DND-41 (cell line): ENCODE data around the gene TCF21.

ENCODE experiments used
- ATAC-seq: fragments of 200-7000 bp; cut with Tn5 transposase; 3 replicates; pipeline ENCODE4 v1.9.1; 2021; ENCODE audit warnings: low read depth; ENCODE audit not compliant: insufficient read depth
- DNase-seq: peaks from one replicate; pipeline ENCODE4 v3.0.0-alpha.2; 2020
- H2AFZ ChIP-seq: 2 replicates; pipeline ENCODE4 v1.6.0; 2012; ENCODE audit warnings: low read depth, low read length
- H3K27ac ChIP-seq: 2 replicates; pipeline ENCODE4 v1.5.1; 2012; ENCODE audit warnings: low read length, inconsistent platforms
- H3K27me3 ChIP-seq: fragments of 200-600 bp; sonication (generic); 2 replicates; pipeline ENCODE4 v1.6.0; 2012; ENCODE audit warnings: low read length, mild to moderate bottlenecking, inconsistent platforms; ENCODE audit not compliant: insufficient read depth, poor library complexity
- H3K36me3 ChIP-seq: 2 replicates; pipeline ENCODE4 v1.5.1; 2012; ENCODE audit warnings: low read length, inconsistent platforms; ENCODE audit not compliant: insufficient read depth
- H3K4me1 ChIP-seq: 2 replicates; pipeline ENCODE4 v1.5.1; 2012; ENCODE audit warnings: mild to moderate bottlenecking, low read length; ENCODE audit not compliant: insufficient read depth
- H3K4me2 ChIP-seq: 2 replicates; pipeline ENCODE4 v1.6.0; 2012; ENCODE audit warnings: mild to moderate bottlenecking, moderate library complexity, low read length, inconsistent platforms; ENCODE audit not compliant: insufficient read depth
- H3K4me3 ChIP-seq, 2 experiments: fragments of 200-600 bp in 1 of 2; shearing (Covaris generic) in 1 of 2; 2 replicates each; pipeline ENCODE4 v1.5.1; 2012 to 2016; ENCODE audit warnings: inconsistent platforms in 2 of 2, low read length in 2 of 2, mild to moderate bottlenecking in 2 of 2, low read depth in 1 of 2, moderate library complexity in 1 of 2
- H3K79me2 ChIP-seq: 2 replicates; pipeline ENCODE4 v1.6.0; 2012; ENCODE audit warnings: low read length, inconsistent platforms; ENCODE audit not compliant: insufficient read depth
- H3K9ac ChIP-seq: 2 replicates; pipeline ENCODE4 v1.6.0; 2012; ENCODE audit warnings: low read depth, mild to moderate bottlenecking, inconsistent platforms, low read length, moderate library complexity
- H3K9me3 ChIP-seq: 2 replicates; pipeline ENCODE4 v1.5.1; 2012; ENCODE audit warnings: low read length, moderate library complexity, mild to moderate bottlenecking, inconsistent platforms; ENCODE audit not compliant: insufficient read depth, severe bottlenecking
- H4K20me1 ChIP-seq: 2 replicates; pipeline ENCODE4 v1.6.0; 2012; ENCODE audit warnings: low read length; ENCODE audit not compliant: insufficient read depth
- EZH2 ChIP-seq: IDR thresholded peaks from 3 replicates; pipeline ENCODE4 v1.6.1; 2012; ENCODE audit warnings: borderline replicate concordance, low read depth, mild to moderate bottlenecking, moderate library complexity, low read length, inconsistent platforms; ENCODE audit not compliant: severe bottlenecking
- TF ChIP-seq, protein P1 (sequence below): IDR thresholded peaks from 2 replicates; pipeline ENCODE4 v1.5.1; 2012; ENCODE audit warnings: borderline replicate concordance, low read length, moderate library complexity, mild to moderate bottlenecking; ENCODE audit not compliant: poor library complexity, severe bottlenecking; ENCODE audit errors: extremely low read depth

The TCF21 gene

DNA sequence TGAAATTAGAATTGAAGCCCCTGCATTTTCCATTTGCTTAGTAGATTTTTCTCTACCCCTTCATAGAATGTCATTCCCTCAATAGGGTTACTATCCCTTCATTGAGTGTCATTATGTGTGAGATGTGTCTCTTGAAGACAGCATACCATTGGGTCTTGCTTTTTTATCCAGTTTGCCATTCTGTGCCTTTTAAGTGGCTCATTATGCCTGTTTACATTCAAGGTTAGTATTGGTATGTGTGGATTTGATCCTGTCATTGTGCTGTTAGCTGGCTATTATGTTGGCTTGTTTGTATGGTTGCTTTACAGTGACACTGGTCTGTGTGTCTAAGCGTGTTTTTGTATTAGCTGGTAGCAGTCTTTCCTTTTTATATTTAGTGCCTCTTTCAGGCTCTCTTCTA is 25.7 kb upstream of the TCF21 start:
- no peak for ATAC-seq
- DNase-seq = no peak

DNA sequence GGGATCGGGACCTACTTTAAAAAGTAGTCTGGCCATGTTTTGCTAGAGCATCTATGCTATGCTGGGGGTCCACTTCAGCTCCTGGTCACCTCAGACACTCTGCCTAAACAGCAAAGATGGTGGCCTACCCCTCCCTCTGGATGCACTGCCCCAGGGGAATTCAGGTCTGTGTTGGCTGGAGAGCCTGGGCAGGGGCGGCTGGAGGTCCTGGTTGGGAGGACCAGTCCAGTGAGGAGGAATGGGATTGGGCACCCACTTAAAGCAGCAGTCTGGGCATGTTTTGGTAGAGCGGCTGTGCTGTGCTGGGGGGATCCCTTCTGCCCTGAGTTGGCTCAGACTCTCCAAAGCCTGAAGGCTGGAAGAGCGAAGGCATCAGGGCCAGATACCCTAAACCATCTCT is 23.2 kb upstream of the TCF21 start:
- TF ChIP-seq, protein P1, sequence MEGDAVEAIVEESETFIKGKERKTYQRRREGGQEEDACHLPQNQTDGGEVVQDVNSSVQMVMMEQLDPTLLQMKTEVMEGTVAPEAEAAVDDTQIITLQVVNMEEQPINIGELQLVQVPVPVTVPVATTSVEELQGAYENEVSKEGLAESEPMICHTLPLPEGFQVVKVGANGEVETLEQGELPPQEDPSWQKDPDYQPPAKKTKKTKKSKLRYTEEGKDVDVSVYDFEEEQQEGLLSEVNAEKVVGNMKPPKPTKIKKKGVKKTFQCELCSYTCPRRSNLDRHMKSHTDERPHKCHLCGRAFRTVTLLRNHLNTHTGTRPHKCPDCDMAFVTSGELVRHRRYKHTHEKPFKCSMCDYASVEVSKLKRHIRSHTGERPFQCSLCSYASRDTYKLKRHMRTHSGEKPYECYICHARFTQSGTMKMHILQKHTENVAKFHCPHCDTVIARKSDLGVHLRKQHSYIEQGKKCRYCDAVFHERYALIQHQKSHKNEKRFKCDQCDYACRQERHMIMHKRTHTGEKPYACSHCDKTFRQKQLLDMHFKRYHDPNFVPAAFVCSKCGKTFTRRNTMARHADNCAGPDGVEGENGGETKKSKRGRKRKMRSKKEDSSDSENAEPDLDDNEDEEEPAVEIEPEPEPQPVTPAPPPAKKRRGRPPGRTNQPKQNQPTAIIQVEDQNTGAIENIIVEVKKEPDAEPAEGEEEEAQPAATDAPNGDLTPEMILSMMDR = no peak
- no peak for TF ChIP-seq EZH2
- Histone ChIP-seq H3K4me1 (no peaks in the 10 kb centered on the region), H3K4me2 (no peak overlapping the region), H3K27me3 (no peaks in the 10 kb centered on the region), H3K4me3 (no peak overlapping the region), H3K27ac (no peak overlapping the region), H2AFZ (no peak overlapping the region), H3K9ac (no peak overlapping the region), H3K79me2 (no peaks in the 10 kb centered on the region), H3K36me3 (no peaks in the 10 kb centered on the region), H4K20me1 (no peaks in the 10 kb centered on the region), H3K9me3 (no peaks in the 10 kb centered on the region)
- DNase-seq (no peak), ATAC-seq (no peak)

More for the DNA sequence above, 25.7 kb upstream of the TCF21 start:
- Histone ChIP-seq H3K4me2 (no peak overlapping the region), H3K36me3 (no peaks in the 10 kb centered on the region), H2AFZ (no peak overlapping the region), H3K4me1 (no peaks in the 10 kb centered on the region), H3K79me2 (no peaks in the 10 kb centered on the region), H4K20me1 (no peaks in the 10 kb centered on the region), H3K4me3 (no peak overlapping the region), H3K27ac (no peak overlapping the region), H3K9me3 (no peaks in the 10 kb centered on the region), H3K9ac (no peak overlapping the region), H3K27me3 (no peaks in the 10 kb centered on the region)
- TF ChIP-seq, protein P1 = no peak
- TF ChIP-seq EZH2 = no peak

DNA sequence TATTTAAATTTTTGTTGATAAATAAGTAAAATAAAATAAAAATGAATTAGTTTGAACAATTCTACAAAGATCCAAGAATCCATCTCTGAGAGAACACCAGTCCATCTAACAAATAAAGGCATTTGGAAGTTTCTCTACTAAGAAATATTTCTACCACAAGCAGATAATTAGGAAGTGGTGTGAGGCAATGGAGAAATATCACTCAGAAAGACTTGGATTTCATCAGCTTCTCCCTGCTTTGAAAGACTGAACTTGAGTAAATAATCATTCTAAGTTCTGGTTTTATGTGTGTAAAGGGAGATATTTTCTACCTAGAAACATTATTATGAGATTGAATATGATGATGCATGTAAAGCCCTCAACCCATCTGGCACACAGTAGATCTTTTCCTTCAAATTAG is 17.8 kb upstream of the TCF21 start:
- H3K36me3 ChIP-seq = no peaks in the 10 kb centered on the region
- no peaks in the 10 kb centered on the region for H3K79me2 ChIP-seq
- H2AFZ ChIP-seq = no peak overlapping the region
- no peaks in the 10 kb centered on the region for H3K4me1 ChIP-seq
- no peak overlapping the region for H3K4me3 ChIP-seq
- no peaks in the 10 kb centered on the region for H3K27me3 ChIP-seq
- TF ChIP-seq EZH2 = no peak
- TF ChIP-seq, protein P1 = no peak
- no peak overlapping the region for H3K27ac ChIP-seq
- no peak overlapping the region for H3K4me2 ChIP-seq
- DNase-seq (no peak), ATAC-seq (no peak)
- H3K9me3 ChIP-seq = no peaks in the 10 kb centered on the region
- H4K20me1 ChIP-seq = no peaks in the 10 kb centered on the region
- H3K9ac ChIP-seq = no peak overlapping the region

DNA sequence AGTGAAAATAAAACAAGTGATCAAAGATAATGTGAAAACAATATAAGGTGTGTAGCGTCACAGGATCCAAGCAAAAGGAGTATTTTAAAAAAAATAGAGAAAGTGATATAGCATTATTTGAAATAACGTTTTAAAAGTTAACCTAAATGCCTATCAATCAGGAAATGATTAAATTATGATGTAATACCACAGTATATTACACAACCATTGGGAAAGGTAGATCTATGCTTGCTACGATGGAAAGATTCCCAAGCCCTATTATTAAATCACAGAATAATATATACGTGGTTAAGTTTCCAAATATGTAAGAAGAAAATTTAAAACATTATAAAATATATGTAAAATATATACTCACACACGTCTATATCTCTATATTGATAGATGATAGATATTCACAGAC is 15.4 kb upstream of the TCF21 start:
- ATAC-seq = no peak
- Histone ChIP-seq H3K4me2 (no peak overlapping the region), H3K27ac (no peak overlapping the region), H3K36me3 (no peaks in the 10 kb centered on the region), H3K4me3 (no peak overlapping the region), H4K20me1 (no peaks in the 10 kb centered on the region), H3K27me3 (no peaks in the 10 kb centered on the region), H2AFZ (no peak overlapping the region), H3K4me1 (no peaks in the 10 kb centered on the region), H3K9me3 (no peaks in the 10 kb centered on the region), H3K79me2 (no peaks in the 10 kb centered on the region), H3K9ac (no peak overlapping the region)
- no peak for DNase-seq
- TF ChIP-seq, protein P1 = no peak
- no peak for TF ChIP-seq EZH2
